Ascending aorta (tissue), 2 donors: Measurements from ENCODE around the gene ZNF74. TPM values are rescaled to one million over a fixed set of nuclear protein-coding genes. Genes with fewer than 3 reads are reported as not detected.

Source experiments
- DNase-seq, 2 donors: peaks; one replicate each; pipeline ENCODE4 v3.0.0-alpha.2; 2019; ENCODE audit warnings: low spot score in 2 of 2
- H3K27ac ChIP-seq, 2 donors: fragments of 200-600 bp; sonication (generic); one replicate each; pipeline ENCODE4 v1.5.1; 2016 to 2017; ENCODE audit warnings: mild to moderate bottlenecking in 1 of 2
- H3K27me3 ChIP-seq: fragments of 200-600 bp; sonication (generic); one replicate; pipeline ENCODE4 v1.5.1; 2017
- H3K36me3 ChIP-seq, 2 donors: fragments of 200-600 bp; sonication (generic); one replicate each; pipeline ENCODE4 v1.5.1; 2016
- H3K4me1 ChIP-seq, 2 donors: fragments of 200-600 bp; sonication (generic); one replicate each; pipeline ENCODE4 v1.5.1; 2016 to 2017; ENCODE audit warnings: mild to moderate bottlenecking in 1 of 2
- H3K4me3 ChIP-seq, 2 donors: fragments of 200-600 bp; sonication (generic); one replicate each; pipeline ENCODE4 v1.5.1; 2016 to 2017; ENCODE audit warnings: mild to moderate bottlenecking in 1 of 2
- H3K9me3 ChIP-seq, 2 donors: fragments of 200-600 bp; sonication (generic); one replicate each; pipeline ENCODE4 v1.5.1; 2016
- intact Hi-C: fragments of 100-400 bp; cut with DNase I; formaldehyde crosslinking; loops from one replicate; pipeline ENCODE4 v1.15.1; 2023
- total RNA-seq: library from RNA; depleted of rRNA; stranded (reverse); fragments of >200 nt; gene quantifications from one replicate; pipeline ENCODE4 v1.1.0, GENCODE V29; 2016
- TF ChIP-seq, protein P1 (sequence below), 3 experiments: fragments of 200-600 bp in 2 of 3; fragments of 450-650 bp in 1 of 3; sonication (generic) in 2 of 3; IDR thresholded peaks; one replicate each; pipeline ENCODE4 v1.5.1; 2016 to 2019; ENCODE audit warnings: antibody characterized with exemption in 3 of 3, mild to moderate bottlenecking in 1 of 3, moderate library complexity in 1 of 3

ZNF74 gene
- total RNA-seq, 1 donor from 2014 or later, result 28.9 TPM

GRCh38 chr22:20437613-20438426 lies 43.9 kb downstream of the ZNF74 start, which contains the start of gene SCARF2:
Gene SCARF2 (minus strand): TSS chr22:20437825. CDS start chr22:20437754, 71 bp downstream.
- Histone ChIP-seq H3K27me3 (no peaks in the 10 kb centered on the region), H3K4me1 (peaks cover 3 to 9% of the 10 kb centered on the region in 2 donors), H3K36me3 (peaks cover 0 to 11% of the 10 kb centered on the region in 2 donors), H3K9me3 (no peaks in the 10 kb centered on the region), H3K27ac (peak within 1 kb of the TSS; percentile 89 to 94), H3K4me3 (peak within 1 kb of the TSS; percentile 82 to 84)
- DNase-seq, result peak in 1 of 2 donors; percentile 81
- intact Hi-C loops, result loop anchor here (1.0 to 10.0 kb wide), 5 partner anchors 15 to 483 kb away; partner anchors contain the start of gene KLHL22
- TF ChIP-seq, protein P1, sequence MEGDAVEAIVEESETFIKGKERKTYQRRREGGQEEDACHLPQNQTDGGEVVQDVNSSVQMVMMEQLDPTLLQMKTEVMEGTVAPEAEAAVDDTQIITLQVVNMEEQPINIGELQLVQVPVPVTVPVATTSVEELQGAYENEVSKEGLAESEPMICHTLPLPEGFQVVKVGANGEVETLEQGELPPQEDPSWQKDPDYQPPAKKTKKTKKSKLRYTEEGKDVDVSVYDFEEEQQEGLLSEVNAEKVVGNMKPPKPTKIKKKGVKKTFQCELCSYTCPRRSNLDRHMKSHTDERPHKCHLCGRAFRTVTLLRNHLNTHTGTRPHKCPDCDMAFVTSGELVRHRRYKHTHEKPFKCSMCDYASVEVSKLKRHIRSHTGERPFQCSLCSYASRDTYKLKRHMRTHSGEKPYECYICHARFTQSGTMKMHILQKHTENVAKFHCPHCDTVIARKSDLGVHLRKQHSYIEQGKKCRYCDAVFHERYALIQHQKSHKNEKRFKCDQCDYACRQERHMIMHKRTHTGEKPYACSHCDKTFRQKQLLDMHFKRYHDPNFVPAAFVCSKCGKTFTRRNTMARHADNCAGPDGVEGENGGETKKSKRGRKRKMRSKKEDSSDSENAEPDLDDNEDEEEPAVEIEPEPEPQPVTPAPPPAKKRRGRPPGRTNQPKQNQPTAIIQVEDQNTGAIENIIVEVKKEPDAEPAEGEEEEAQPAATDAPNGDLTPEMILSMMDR (IDR thresholded peaks at IDR 0.05), result no peak

- no peaks in the 10 kb centered on the region for H3K27me3 ChIP-seq
- H3K36me3 ChIP-seq, result peaks cover 0 to 15% of the 10 kb centered on the region in 2 donors
- DNase-seq, result no peak
- H3K9me3 ChIP-seq, result no peaks in the 10 kb centered on the region
- TF ChIP-seq, protein P1 (IDR thresholded peaks at IDR 0.05), result no peak
- peaks cover 3 to 9% of the 10 kb centered on the region in 2 donors for H3K4me1 ChIP-seq
- H3K4me3 ChIP-seq, result peak overlapping the region; percentile 82 to 84
- intact Hi-C loops, result loop anchor here (1.0 to 10.0 kb wide), 4 partner anchors 20 to 484 kb away; partner anchors contain the start of gene KLHL22
- peak overlapping the region; percentile 89 to 94 for H3K27ac ChIP-seq
These were observed 44.4 kb downstream of the ZNF74 start for GRCh38 chr22:20438427-20438677.

DNA sequence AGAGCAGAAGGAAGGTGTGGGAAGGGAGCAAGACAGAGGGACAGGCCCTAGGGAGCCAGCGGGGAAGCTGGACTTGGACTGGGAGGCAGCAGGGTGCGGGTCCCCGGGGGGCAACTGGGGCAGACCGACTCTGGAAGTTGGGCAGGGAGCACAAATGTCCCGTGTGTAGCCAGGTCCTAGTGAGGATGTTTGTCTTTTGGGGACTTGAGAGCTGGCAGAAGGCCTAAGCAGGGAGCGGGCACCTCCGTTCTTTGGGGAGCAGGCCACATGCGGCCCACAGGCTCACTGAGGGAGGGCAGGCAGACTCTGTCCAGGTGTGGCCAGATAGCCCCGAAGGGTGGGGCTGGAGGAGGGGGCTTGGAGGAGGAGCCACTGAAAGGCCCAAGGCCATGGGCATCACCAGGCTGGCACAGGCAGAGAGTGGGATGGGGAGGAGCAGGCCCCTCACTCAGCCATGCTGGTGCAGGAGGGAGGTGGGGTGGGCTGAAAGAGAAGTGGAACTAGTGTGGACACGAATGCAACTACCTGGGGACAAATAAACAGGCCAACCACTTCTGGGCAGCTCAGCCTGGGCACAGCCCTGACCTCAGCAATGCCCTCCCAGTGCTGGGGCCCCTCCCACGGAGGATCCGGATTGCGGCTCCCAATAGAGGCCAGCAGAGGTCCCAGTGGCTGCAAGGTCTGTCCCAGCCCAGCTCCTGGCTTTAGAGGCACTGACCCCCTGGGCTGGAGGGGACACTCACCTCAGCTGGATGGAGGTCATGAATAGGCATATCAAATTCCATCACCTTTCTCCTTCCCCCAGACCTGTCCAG lies 44.9 kb downstream of the ZNF74 start:
- TF ChIP-seq, protein P1 (IDR thresholded peaks at IDR 0.05), result peak in 2 of 3 experiments; percentile 25 to 37
- H3K9me3 ChIP-seq, result no peaks in the 10 kb centered on the region
- H3K27me3 ChIP-seq, result no peaks in the 10 kb centered on the region
- H3K36me3 ChIP-seq, result peaks cover 0 to 15% of the 10 kb centered on the region in 2 donors
- DNase-seq, result peak in 1 of 2 donors; percentile 61
- peak overlapping the region; percentile 89 to 94 for H3K27ac ChIP-seq
- intact Hi-C loops, result loop anchor here (1.0 to 10.0 kb wide), 4 partner anchors 21 to 484 kb away; partner anchors contain the start of gene KLHL22
- H3K4me3 ChIP-seq, result peak overlapping the region; percentile 82 to 84
- H3K4me1 ChIP-seq, result peaks cover 3 to 9% of the 10 kb centered on the region in 2 donors

GRCh38 chr22:20439556-20439927 lies 45.6 kb downstream of the ZNF74 start:
- Histone ChIP-seq H3K27me3 (no peaks in the 10 kb centered on the region), H3K9me3 (no peaks in the 10 kb centered on the region), H3K4me1 (peaks cover 3 to 9% of the 10 kb centered on the region in 2 donors), H3K4me3 (no peak overlapping the region), H3K27ac (peak overlapping the region; percentile 89 to 94), H3K36me3 (peaks cover 0 to 15% of the 10 kb centered on the region in 2 donors)
- TF ChIP-seq, protein P1 (IDR thresholded peaks at IDR 0.05), result no peak
- intact Hi-C loops, result loop anchor here (5.0 to 10.0 kb wide), 2 partner anchors 258 to 485 kb away; no protein-coding TSS in a partner anchor
- DNase-seq, result no peak

GRCh38 chr22:20439928-20440575 lies 46.1 kb downstream of the ZNF74 start:
- Histone ChIP-seq H3K4me3 (no peak overlapping the region), H3K27me3 (no peaks in the 10 kb centered on the region), H3K9me3 (no peaks in the 10 kb centered on the region), H3K36me3 (peaks cover 4 to 15% of the 10 kb centered on the region in 2 donors), H3K4me1 (peaks cover 3 to 9% of the 10 kb centered on the region in 2 donors), H3K27ac (peak overlapping the region; percentile 89 to 94)
- intact Hi-C loops, result loop anchor here (5.0 to 10.0 kb wide), 2 partner anchors 257 to 485 kb away; no protein-coding TSS in a partner anchor
- TF ChIP-seq, protein P1 (IDR thresholded peaks at IDR 0.05), result no peak
- no peak for DNase-seq
